HG02981 (cell line): Measurements from ENCODE around the gene SAMD3.
"Not testable (repeated sequence)": the region's sequence is repeated elsewhere in the genome, so short reads cannot be mapped to it uniquely, and the experiment has no call there.

Source experiments
- ATAC-seq: cut with Tn5 transposase; IDR thresholded peaks from one replicate; pipeline ENCODE4 v1.9.1; 2021; ENCODE audit warnings: mild to moderate bottlenecking, moderate library complexity; ENCODE audit not compliant: unreplicated experiment

SAMD3 gene

GRCh38 chr6:130182466-130182865 lies 40.3 kb downstream of the SAMD3 start:
- no peak for ATAC-seq

GRCh38 chr6:130178692-130179091 lies 44.1 kb downstream of the SAMD3 start:
- ATAC-seq, result no peak

- no peak for ATAC-seq
Observed at GRCh38 chr6:130176378-130176777, 46.4 kb downstream of the SAMD3 start.

- not testable (repeated sequence) for ATAC-seq
Observed at GRCh38 chr6:130173377-130174004, 49.3 kb downstream of the SAMD3 start.

GRCh38 chr6:130170160-130170559 lies 52.6 kb downstream of the SAMD3 start:
- not testable (repeated sequence) for ATAC-seq

GRCh38 chr6:130167655-130168054 lies 55.1 kb downstream of the SAMD3 start:
- ATAC-seq, result no peak

GRCh38 chr6:130164251-130164650 lies 58.5 kb downstream of the SAMD3 start:
- ATAC-seq, result no peak

- ATAC-seq, result no peak
Observed at GRCh38 chr6:130163266-130163665, 59.5 kb downstream of the SAMD3 start.

GRCh38 chr6:130162421-130162820 lies 60.3 kb downstream of the SAMD3 start:
- ATAC-seq, result no peak

- no peak for ATAC-seq
Observed at GRCh38 chr6:130161683-130162404, 60.9 kb downstream of the SAMD3 start.

- no peak for ATAC-seq
Observed at GRCh38 chr6:130159956-130160355, 62.8 kb downstream of the SAMD3 start.

- ATAC-seq, result no peak
Observed at GRCh38 chr6:130158548-130158947, 64.2 kb downstream of the SAMD3 start.

GRCh38 chr6:130158056-130158455 lies 64.7 kb downstream of the SAMD3 start:
- no peak for ATAC-seq

- no peak for ATAC-seq
Observed at GRCh38 chr6:130156908-130157307, 65.8 kb downstream of the SAMD3 start.

- ATAC-seq, result no peak
Observed at GRCh38 chr6:130152908-130153510, 69.7 kb downstream of the SAMD3 start.

- no peak for ATAC-seq
Observed at GRCh38 chr6:130150906-130151305, 71.8 kb downstream of the SAMD3 start.

GRCh38 chr6:130149016-130149415 lies 73.7 kb downstream of the SAMD3 start:
- not testable (repeated sequence) for ATAC-seq

GRCh38 chr6:130148181-130148580 lies 74.6 kb downstream of the SAMD3 start:
- ATAC-seq, result no peak

GRCh38 chr6:130147111-130147510 lies 75.6 kb downstream of the SAMD3 start:
- no peak for ATAC-seq

- no peak for ATAC-seq
Observed at GRCh38 chr6:130143709-130144108, 79.0 kb downstream of the SAMD3 start.

GRCh38 chr6:130140084-130140483 lies 82.7 kb downstream of the SAMD3 start:
- no peak for ATAC-seq

GRCh38 chr6:130138909-130139242 lies 83.9 kb downstream of the SAMD3 start:
- ATAC-seq, result peak; percentile 29
